KMS-11 (cell line): ENCODE measurements around the gene DGCR2.

Experiments
- H2AFZ ChIP-seq: fragments of 200-600 bp; sonication (generic); 2 replicates; pipeline ENCODE4 v1.6.1; 2016; ENCODE audit warnings: antibody characterized with exemption, mixed run types, low read depth
- H3K27ac ChIP-seq: fragments of 200-600 bp; sonication (generic); 2 replicates; pipeline ENCODE4 v1.6.1; 2016; ENCODE audit warnings: mild to moderate bottlenecking, mixed run types
- H3K27me3 ChIP-seq: fragments of 200-600 bp; sonication (generic); 2 replicates; pipeline ENCODE4 v1.6.1; 2017; ENCODE audit warnings: mild to moderate bottlenecking, low read depth, mixed run types, moderate library complexity; ENCODE audit not compliant: insufficient read depth
- H3K36me3 ChIP-seq: fragments of 200-600 bp; sonication (generic); 2 replicates; pipeline ENCODE4 v1.6.1; 2017; ENCODE audit warnings: mild to moderate bottlenecking, mixed run types; ENCODE audit not compliant: insufficient read depth
- H3K4me1 ChIP-seq: fragments of 200-600 bp; sonication (generic); 2 replicates; pipeline ENCODE4 v1.6.1; 2016; ENCODE audit warnings: mild to moderate bottlenecking, low read depth, mixed run types; ENCODE audit not compliant: poor library complexity, severe bottlenecking
- H3K4me2 ChIP-seq: fragments of 200-600 bp; sonication (generic); 2 replicates; pipeline ENCODE4 v1.7.0; 2016; ENCODE audit warnings: mild to moderate bottlenecking, mixed run types
- H3K4me3 ChIP-seq: fragments of 200-600 bp; sonication (generic); IDR thresholded peaks from 2 replicates; pipeline ENCODE4 v1.6.1; 2017; ENCODE audit warnings: low read depth, low read length, mixed read lengths; ENCODE audit not compliant: insufficient read depth
- H3K79me2 ChIP-seq: fragments of 200-600 bp; sonication (generic); 2 replicates; pipeline ENCODE4 v1.6.1; 2016; ENCODE audit warnings: low read depth, mixed run types; ENCODE audit not compliant: insufficient read depth
- H3K9ac ChIP-seq: fragments of 200-600 bp; sonication (generic); 2 replicates; pipeline ENCODE4 v1.6.1; 2016; ENCODE audit warnings: mild to moderate bottlenecking, mixed run types
- H4K20me1 ChIP-seq: fragments of 200-600 bp; sonication (generic); 2 replicates; pipeline ENCODE4 v1.6.1; 2016; ENCODE audit warnings: mild to moderate bottlenecking, mixed run types; ENCODE audit not compliant: insufficient read depth
- CTCF ChIP-seq: fragments of 200-600 bp; sonication (generic); conservative IDR thresholded peaks from 2 replicates; pipeline ENCODE4 v1.6.1; 2017; ENCODE audit warnings: low read depth, mild to moderate bottlenecking, antibody characterized with exemption, low read length, moderate library complexity, mixed read lengths

Gene DGCR2

GRCh38 chr22:19110646-19111045, 11.6 kb downstream of the DGCR2 start:
- Histone ChIP-seq H3K27me3 (no peaks in the 10 kb centered on the region), H3K27ac (no peak overlapping the region), H2AFZ (no peak overlapping the region), H3K36me3 (no peaks in the 10 kb centered on the region), H4K20me1 (peaks cover 55% of the 10 kb centered on the region), H3K79me2 (peaks cover 72% of the 10 kb centered on the region), H3K4me3 (no peak overlapping the region), H3K4me2 (peak overlapping the region; percentile 17; the same call in 1 of the 2 replicates), H3K4me1 (peaks cover 71% of the 10 kb centered on the region), H3K9ac (no peak overlapping the region)
- no peak for TF ChIP-seq CTCF

- Histone ChIP-seq H3K27me3 (no peaks in the 10 kb centered on the region), H3K4me3 (no peak overlapping the region), H3K36me3 (no peaks in the 10 kb centered on the region), H2AFZ (no peak overlapping the region), H3K79me2 (peaks cover 72% of the 10 kb centered on the region), H3K4me1 (peaks cover 67% of the 10 kb centered on the region), H3K27ac (peak overlapping the region; percentile 27; the same call in 1 of the 2 replicates), H3K9ac (no peak overlapping the region), H3K4me2 (peak overlapping the region; percentile 69), H4K20me1 (peaks cover 49% of the 10 kb centered on the region)
- no peak for TF ChIP-seq CTCF
These were observed 12.2 kb downstream of the DGCR2 start for GRCh38 chr22:19110064-19110458.

- H3K4me2 ChIP-seq = peak overlapping the region; percentile 69
- peaks cover 64% of the 10 kb centered on the region for H3K4me1 ChIP-seq
- no peak overlapping the region for H3K4me3 ChIP-seq
- peaks cover 44% of the 10 kb centered on the region for H4K20me1 ChIP-seq
- H3K9ac ChIP-seq = no peak overlapping the region
- no peak for TF ChIP-seq CTCF
- H3K27me3 ChIP-seq = no peaks in the 10 kb centered on the region
- no peaks in the 10 kb centered on the region for H3K36me3 ChIP-seq
- peaks cover 71% of the 10 kb centered on the region for H3K79me2 ChIP-seq
- H3K27ac ChIP-seq = peak overlapping the region; percentile 27
- H2AFZ ChIP-seq = no peak overlapping the region
These were observed 12.8 kb downstream of the DGCR2 start for GRCh38 chr22:19109198-19110063.

GRCh38 chr22:19108807-19109197, 13.4 kb downstream of the DGCR2 start:
- TF ChIP-seq CTCF = no peak
- H3K4me2 ChIP-seq = peak overlapping the region; percentile 69
- H2AFZ ChIP-seq = no peak overlapping the region
- H3K27ac ChIP-seq = peak overlapping the region; percentile 27
- H3K4me1 ChIP-seq = peaks cover 67% of the 10 kb centered on the region
- peaks cover 40% of the 10 kb centered on the region for H4K20me1 ChIP-seq
- H3K9ac ChIP-seq = no peak overlapping the region
- no peak overlapping the region for H3K4me3 ChIP-seq
- no peaks in the 10 kb centered on the region for H3K27me3 ChIP-seq
- no peaks in the 10 kb centered on the region for H3K36me3 ChIP-seq
- H3K79me2 ChIP-seq = peaks cover 73% of the 10 kb centered on the region
